PC-3 (cell line): ENCODE results near the gene DENND1B. TPM values are rescaled to one million over a fixed set of nuclear protein-coding genes. Genes with fewer than 3 reads are reported as not detected.

ENCODE experiments used
- ATAC-seq: fragments of 200-7000 bp; cut with Tn5 transposase; 2 replicates; pipeline ENCODE4 v1.9.1; 2020; ENCODE audit warnings: mild to moderate bottlenecking, moderate library complexity
- BruUV-seq: library from RNA; stranded (reverse); fragments of 400-500 nt; replicated peaks from 2 replicates; lab custom pipeline; 2021; lab: Mats Ljungman, UMichigan
- CTCF ChIA-PET: fragments of 300-600 bp; sonication (Branson Sonifier 250); formaldehyde crosslinking; loops from one replicate; lab custom pipeline; 2022; ENCODE audit warnings: antibody characterized with exemption; lab: Charles Lee
- POLR2A ChIA-PET: fragments of 300-600 bp; sonication (Branson Sonifier 250); formaldehyde crosslinking; loops from one replicate; lab custom pipeline; 2022; ENCODE audit warnings: antibody characterized with exemption; ENCODE audit not compliant: unreplicated experiment; lab: Charles Lee
- DNase-seq: peaks from one replicate; pipeline ENCODE4 v3.0.0-alpha.2; 2015
- H2AFZ ChIP-seq: fragments of 300-600 bp; sonication (generic); 2 replicates; pipeline ENCODE4 v1.6.0; 2016; ENCODE audit warnings: antibody characterized with exemption, low read length
- H3F3A ChIP-seq: fragments of 300-600 bp; sonication (generic); one replicate; pipeline ENCODE4 v1.6.0; 2017; ENCODE audit warnings: antibody characterized with exemption, low read length, control low read depth, mild to moderate bottlenecking; ENCODE audit not compliant: unreplicated experiment
- H3K27ac ChIP-seq: fragments of 300-600 bp; sonication (generic); 2 replicates; pipeline ENCODE4 v1.5.1; 2016; ENCODE audit warnings: mild to moderate bottlenecking, low read length
- H3K27me3 ChIP-seq: fragments of 300-600 bp; sonication (generic); 2 replicates; pipeline ENCODE4 v1.6.1; 2016; ENCODE audit warnings: low read length, mixed read lengths
- H3K36me3 ChIP-seq: fragments of 300-600 bp; sonication (generic); 2 replicates; pipeline ENCODE4 v1.6.1; 2016; ENCODE audit warnings: low read depth, mixed run types, low read length, mixed read lengths
- H3K4me1 ChIP-seq: fragments of 300-600 bp; sonication (generic); 2 replicates; pipeline ENCODE4 v1.5.1; 2016; ENCODE audit warnings: low read length; ENCODE audit not compliant: insufficient read depth
- H3K4me2 ChIP-seq: fragments of 300-600 bp; sonication (generic); 2 replicates; pipeline ENCODE4 v1.6.0; 2016; ENCODE audit warnings: low read length
- H3K4me3 ChIP-seq: fragments of 300-600 bp; sonication (generic); 2 replicates; pipeline ENCODE4 v1.5.1; 2016; ENCODE audit warnings: mild to moderate bottlenecking, low read length, mixed read lengths
- H3K79me2 ChIP-seq: fragments of 300-600 bp; sonication (generic); 2 replicates; pipeline ENCODE4 v1.6.1; 2017; ENCODE audit warnings: low read length, mixed read lengths
- H3K9ac ChIP-seq: fragments of 300-600 bp; sonication (generic); 2 replicates; pipeline ENCODE4 v1.6.0; 2016; ENCODE audit warnings: mild to moderate bottlenecking, low read length
- H3K9me2 ChIP-seq: fragments of 300-600 bp; sonication (generic); replicated peaks from 2 replicates; pipeline ENCODE4 v1.6.1; 2016; ENCODE audit warnings: mixed run types, low read length, mixed read lengths
- H3K9me3 ChIP-seq: fragments of 300-600 bp; sonication (generic); 2 replicates; pipeline ENCODE4 v1.6.1; 2016; ENCODE audit warnings: low read length, mixed read lengths
- H4K20me1 ChIP-seq: fragments of 300-600 bp; sonication (generic); 2 replicates; pipeline ENCODE4 v1.6.1; 2016; ENCODE audit warnings: low read length, mixed read lengths
- EZH2 ChIP-seq: fragments of 300-600 bp; sonication (generic); IDR thresholded peaks from one replicate; pipeline ENCODE4 v1.6.1; 2017; ENCODE audit warnings: antibody characterized with exemption, mild to moderate bottlenecking, low read length; ENCODE audit not compliant: unreplicated experiment
- EZH2phosphoT487 ChIP-seq: fragments of 300-600 bp; sonication (generic); IDR thresholded peaks from 2 replicates; pipeline ENCODE4 v1.6.1; 2018; ENCODE audit warnings: mild to moderate bottlenecking, antibody characterized with exemption, low read length, borderline replicate concordance
- intact Hi-C: fragments of 100-400 bp; cut with micrococcal nuclease; formaldehyde crosslinking; loops from 2 replicates; pipeline ENCODE4 v1.9.0; 2023
- total RNA-seq: library from RNA; depleted of rRNA; stranded (reverse); fragments of >200 nt; gene quantifications from 2 replicates; pipeline ENCODE4 v1.2.3, GENCODE V29; 2014
- TF ChIP-seq, protein P1 (sequence below): fragments of 300-600 bp; sonication (generic); conservative IDR thresholded peaks from 2 replicates; pipeline ENCODE4 v1.5.1; 2017; ENCODE audit warnings: antibody characterized with exemption, low read depth, mild to moderate bottlenecking, low read length

DENND1B gene
- total RNA-seq, 1 experiment from 2014 or later = 7.4 TPM

GRCh38 chr1:197695961-197696360 is 79.3 kb downstream of the DENND1B start:
- no peaks in the 10 kb centered on the region for H3K9me2 ChIP-seq
- H3K9me3 ChIP-seq = no peaks in the 10 kb centered on the region
- BruUV-seq = no TSS peak
- H3F3A ChIP-seq = no peaks in the 10 kb centered on the region
- no peaks in the 10 kb centered on the region for H3K36me3 ChIP-seq
- ChIA-PET CTCF (no interaction called here), POLR2A (no interaction called here)
- no peak; the same call in 1 of the 2 replicates for ATAC-seq
- TF ChIP-seq EZH2 = no peak
- TF ChIP-seq, protein P1, sequence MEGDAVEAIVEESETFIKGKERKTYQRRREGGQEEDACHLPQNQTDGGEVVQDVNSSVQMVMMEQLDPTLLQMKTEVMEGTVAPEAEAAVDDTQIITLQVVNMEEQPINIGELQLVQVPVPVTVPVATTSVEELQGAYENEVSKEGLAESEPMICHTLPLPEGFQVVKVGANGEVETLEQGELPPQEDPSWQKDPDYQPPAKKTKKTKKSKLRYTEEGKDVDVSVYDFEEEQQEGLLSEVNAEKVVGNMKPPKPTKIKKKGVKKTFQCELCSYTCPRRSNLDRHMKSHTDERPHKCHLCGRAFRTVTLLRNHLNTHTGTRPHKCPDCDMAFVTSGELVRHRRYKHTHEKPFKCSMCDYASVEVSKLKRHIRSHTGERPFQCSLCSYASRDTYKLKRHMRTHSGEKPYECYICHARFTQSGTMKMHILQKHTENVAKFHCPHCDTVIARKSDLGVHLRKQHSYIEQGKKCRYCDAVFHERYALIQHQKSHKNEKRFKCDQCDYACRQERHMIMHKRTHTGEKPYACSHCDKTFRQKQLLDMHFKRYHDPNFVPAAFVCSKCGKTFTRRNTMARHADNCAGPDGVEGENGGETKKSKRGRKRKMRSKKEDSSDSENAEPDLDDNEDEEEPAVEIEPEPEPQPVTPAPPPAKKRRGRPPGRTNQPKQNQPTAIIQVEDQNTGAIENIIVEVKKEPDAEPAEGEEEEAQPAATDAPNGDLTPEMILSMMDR = no peak
- no peak for TF ChIP-seq EZH2phosphoT487
- intact Hi-C loops = loop anchor here (5.0 kb wide), 1 partner anchor 86 kb away; no protein-coding TSS in a partner anchor
- no peak overlapping the region for H3K9ac ChIP-seq
- H3K27me3 ChIP-seq = no peaks in the 10 kb centered on the region
- H4K20me1 ChIP-seq = no peaks in the 10 kb centered on the region
- H3K79me2 ChIP-seq = no peaks in the 10 kb centered on the region
- no peak for DNase-seq
- H3K4me1 ChIP-seq = peaks cover 12% of the 10 kb centered on the region
- H3K4me3 ChIP-seq = no peak overlapping the region
- peak overlapping the region; percentile 25; the same call in 1 of the 2 replicates for H3K4me2 ChIP-seq
- no peak overlapping the region for H2AFZ ChIP-seq
- H3K27ac ChIP-seq = no peak overlapping the region

DNA sequence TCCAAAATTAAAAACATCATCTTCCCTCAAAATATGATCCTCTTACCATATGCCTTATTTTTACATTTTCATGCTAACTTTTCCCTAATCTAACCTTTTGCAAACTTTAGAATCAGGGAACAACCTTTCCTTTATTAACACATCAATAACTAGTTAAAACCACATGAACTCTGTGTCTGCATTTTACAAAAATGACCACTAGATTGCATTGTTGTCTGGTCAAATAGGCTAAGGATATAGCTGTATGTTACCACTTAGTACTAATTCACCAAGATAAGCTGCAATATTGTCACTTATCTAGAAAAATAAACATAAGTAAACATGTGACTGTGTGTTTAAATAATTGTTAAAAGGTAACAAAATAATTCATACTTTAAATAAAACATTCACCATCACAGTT is 82.3 kb downstream of the DENND1B start:
- Histone ChIP-seq H3K27me3 (no peaks in the 10 kb centered on the region), H3K79me2 (no peaks in the 10 kb centered on the region), H3K9me2 (no peaks in the 10 kb centered on the region), H3F3A (no peaks in the 10 kb centered on the region), H2AFZ (no peak overlapping the region), H4K20me1 (no peaks in the 10 kb centered on the region), H3K4me3 (no peak overlapping the region), H3K4me1 (peaks cover 12% of the 10 kb centered on the region), H3K36me3 (peaks cover 6% of the 10 kb centered on the region; the same call in 1 of the 2 replicates), H3K27ac (no peak overlapping the region), H3K9me3 (no peaks in the 10 kb centered on the region), H3K9ac (no peak overlapping the region), H3K4me2 (no peak overlapping the region)
- TF ChIP-seq EZH2phosphoT487 = no peak
- TF ChIP-seq, protein P1 = peak; percentile 56
- peak; percentile 64 for ATAC-seq
- DNase-seq = peak; percentile 29
- intact Hi-C loops = loop anchor here (1.0 to 2.0 kb wide), 3 partner anchors 176 to 231 kb away; partner anchors contain the start of gene LHX9
- CTCF ChIA-PET = interaction anchor here (0.6 to 1.0 kb wide), 3 partner anchors 52 to 222 kb away, joined by 3 to 6 read pairs (median 3); no protein-coding TSS in a partner anchor
- no TSS peak for BruUV-seq
- POLR2A ChIA-PET = no interaction called here

DNA sequence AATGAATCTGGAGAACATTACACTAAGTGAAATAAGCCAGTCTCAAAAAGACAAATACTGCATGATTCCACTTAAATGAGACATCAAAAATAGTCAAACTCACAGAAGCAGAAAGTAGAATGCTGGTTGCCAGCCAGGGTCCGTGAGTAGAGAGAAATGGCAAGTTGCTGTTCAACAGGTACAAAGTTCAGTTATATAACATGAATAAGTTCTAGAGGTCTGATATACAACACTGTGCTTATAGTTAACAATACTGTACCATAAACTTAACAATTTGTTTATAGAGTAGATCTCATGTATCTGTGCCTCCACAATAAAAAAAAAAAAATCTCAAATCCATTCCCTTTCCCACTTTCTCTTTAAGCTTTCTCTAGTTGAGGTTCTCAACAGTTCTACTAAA is 83.5 kb downstream of the DENND1B start:
- Histone ChIP-seq H3K9me2 (no peaks in the 10 kb centered on the region), H3F3A (no peaks in the 10 kb centered on the region), H3K27me3 (no peaks in the 10 kb centered on the region), H3K9ac (no peak overlapping the region), H3K36me3 (peaks cover 6% of the 10 kb centered on the region; the same call in 1 of the 2 replicates), H2AFZ (no peak overlapping the region), H3K4me3 (no peak overlapping the region), H4K20me1 (no peaks in the 10 kb centered on the region), H3K27ac (no peak overlapping the region), H3K9me3 (no peaks in the 10 kb centered on the region), H3K4me1 (peaks cover 10% of the 10 kb centered on the region), H3K4me2 (no peak overlapping the region), H3K79me2 (no peaks in the 10 kb centered on the region)
- no peak for TF ChIP-seq EZH2phosphoT487
- TF ChIP-seq EZH2 = no peak
- TF ChIP-seq, protein P1 = no peak
- ChIA-PET POLR2A (no interaction called here), CTCF (no interaction called here)
- intact Hi-C loops = loop anchor here (2.0 kb wide), 1 partner anchor 225 kb away; the partner anchor contains the start of gene LHX9
- ATAC-seq (no peak), DNase-seq (no peak)
- no TSS peak for BruUV-seq
